ENCODE measurements around the gene RAMP1.
"Not testable (repeated sequence)": the region's sequence is repeated elsewhere in the genome, so short reads cannot be mapped to it uniquely, and the experiment has no call there.

Gene RAMP1

DNA sequence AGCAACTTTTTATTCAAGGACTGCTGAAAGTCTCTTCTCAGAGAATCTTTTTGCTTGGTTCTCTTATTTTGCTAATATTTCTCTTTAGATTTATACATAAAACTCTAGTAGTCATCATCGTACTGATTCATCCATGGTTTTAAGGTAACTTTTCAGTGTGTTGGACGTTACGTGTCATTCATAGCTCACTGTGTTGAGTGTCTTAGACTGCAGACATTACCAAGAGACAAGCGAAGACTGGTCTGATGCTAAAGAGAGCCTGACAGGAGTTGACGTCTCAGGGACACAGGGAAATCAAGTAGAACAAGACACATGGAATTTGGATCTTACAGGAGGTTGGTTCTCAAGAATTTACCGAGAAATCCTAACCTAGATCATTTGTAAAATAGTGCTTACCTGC is 35.3 kb upstream of the RAMP1 start:
- DNase-seq (ENCODE audit: low spot score), result no peak
- TF ChIP-seq, protein P1, sequence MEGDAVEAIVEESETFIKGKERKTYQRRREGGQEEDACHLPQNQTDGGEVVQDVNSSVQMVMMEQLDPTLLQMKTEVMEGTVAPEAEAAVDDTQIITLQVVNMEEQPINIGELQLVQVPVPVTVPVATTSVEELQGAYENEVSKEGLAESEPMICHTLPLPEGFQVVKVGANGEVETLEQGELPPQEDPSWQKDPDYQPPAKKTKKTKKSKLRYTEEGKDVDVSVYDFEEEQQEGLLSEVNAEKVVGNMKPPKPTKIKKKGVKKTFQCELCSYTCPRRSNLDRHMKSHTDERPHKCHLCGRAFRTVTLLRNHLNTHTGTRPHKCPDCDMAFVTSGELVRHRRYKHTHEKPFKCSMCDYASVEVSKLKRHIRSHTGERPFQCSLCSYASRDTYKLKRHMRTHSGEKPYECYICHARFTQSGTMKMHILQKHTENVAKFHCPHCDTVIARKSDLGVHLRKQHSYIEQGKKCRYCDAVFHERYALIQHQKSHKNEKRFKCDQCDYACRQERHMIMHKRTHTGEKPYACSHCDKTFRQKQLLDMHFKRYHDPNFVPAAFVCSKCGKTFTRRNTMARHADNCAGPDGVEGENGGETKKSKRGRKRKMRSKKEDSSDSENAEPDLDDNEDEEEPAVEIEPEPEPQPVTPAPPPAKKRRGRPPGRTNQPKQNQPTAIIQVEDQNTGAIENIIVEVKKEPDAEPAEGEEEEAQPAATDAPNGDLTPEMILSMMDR (IDR thresholded peaks at IDR 0.05; ENCODE audit: extremely low read depth, missing control alignments), result no peak

- TF ChIP-seq, protein P1 (IDR thresholded peaks at IDR 0.05; ENCODE audit: extremely low read depth, missing control alignments), result no peak
- DNase-seq (ENCODE audit: low spot score), result no peak
Measured at GRCh38 chr2:237827421-237827987, 31.9 kb upstream of the RAMP1 start.

GRCh38 chr2:237830522-237830921 is 28.9 kb upstream of the RAMP1 start:
- TF ChIP-seq, protein P1 (IDR thresholded peaks at IDR 0.05; ENCODE audit: extremely low read depth, missing control alignments), result no peak
- no peak for DNase-seq (ENCODE audit: low spot score)

DNA sequence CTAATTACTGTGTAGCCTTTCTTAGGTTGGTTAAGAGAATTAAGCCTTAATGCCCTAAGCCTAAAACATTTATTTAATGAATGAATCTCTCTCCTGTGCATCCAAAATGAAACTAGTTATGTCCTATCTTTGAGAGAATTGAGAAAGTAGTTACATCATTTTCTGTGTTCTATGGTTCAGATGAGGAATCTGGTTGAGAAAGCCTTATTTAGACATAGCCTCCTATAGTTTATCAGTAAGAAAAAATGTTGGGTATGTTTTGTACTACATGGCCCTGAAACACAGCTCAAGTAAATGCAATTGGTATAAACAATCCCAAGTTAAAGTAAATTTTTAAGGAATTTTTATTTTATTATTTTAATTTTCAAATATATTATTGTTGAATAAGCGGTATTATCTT is 25.9 kb upstream of the RAMP1 start:
- no peak for DNase-seq (ENCODE audit: low spot score)
- TF ChIP-seq, protein P1 (IDR thresholded peaks at IDR 0.05; ENCODE audit: extremely low read depth, missing control alignments), result no peak

- TF ChIP-seq, protein P1 (IDR thresholded peaks at IDR 0.05; ENCODE audit: extremely low read depth, missing control alignments), result no peak
- DNase-seq (ENCODE audit: low spot score), result no peak
Measured at GRCh38 chr2:237835372-237835771, 24.1 kb upstream of the RAMP1 start.

DNA sequence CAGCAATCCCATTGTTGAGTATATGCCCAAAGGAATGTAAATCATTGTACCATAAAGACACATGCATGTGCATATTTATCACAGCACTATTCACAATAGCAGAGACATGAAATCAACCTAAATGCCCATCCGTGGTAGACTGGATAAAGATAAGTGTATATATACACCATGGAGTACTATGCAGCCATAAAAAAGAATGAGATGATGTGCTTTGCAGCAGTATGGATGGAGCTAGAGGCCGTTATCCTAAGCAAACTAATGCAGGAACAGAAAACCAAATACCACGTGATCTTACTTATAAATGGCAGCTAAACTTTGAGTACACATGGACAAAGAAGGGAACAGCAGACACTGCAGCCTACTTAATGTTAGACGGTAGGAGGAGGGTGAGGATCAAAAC is 18.4 kb upstream of the RAMP1 start:
- TF ChIP-seq, protein P1 (IDR thresholded peaks at IDR 0.05; ENCODE audit: extremely low read depth, missing control alignments), result no peak

GRCh38 chr2:237848940-237849339 is 10.5 kb upstream of the RAMP1 start:
- not testable (repeated sequence) for DNase-seq (ENCODE audit: low spot score)

More for the DNA sequence above, 18.4 kb upstream of the RAMP1 start:
- DNase-seq (ENCODE audit: low spot score), result no peak

GRCh38 chr2:237854295-237854694 is 5.1 kb upstream of the RAMP1 start:
- TF ChIP-seq, protein P1 (IDR thresholded peaks at IDR 0.05; ENCODE audit: extremely low read depth, missing control alignments), result no peak

More at GRCh38 chr2:237854295-237854694, 5.1 kb upstream of the RAMP1 start:
- DNase-seq (ENCODE audit: low spot score), result no peak
